ENCODE results near the gene TLL2. TPM values are rescaled to one million over a fixed set of nuclear protein-coding genes. Genes with fewer than 3 reads are reported as not detected.

Gene TLL2
- total RNA-seq, 1 experiment from 2014 or later, result 0.11 TPM

GRCh38 chr10:96360766-96361165 lies 153.0 kb downstream of the TLL2 start:
- H3K9me3 ChIP-seq (ENCODE audit: low read depth, low read length, poor library complexity, severe bottlenecking), result no peaks in the 10 kb centered on the region
- TF ChIP-seq CTCF (conservative IDR thresholded peaks at IDR 0.05; ENCODE audit: low read depth, low read length) (no peak), EZH2 (IDR thresholded peaks at IDR 0.05; ENCODE audit: borderline replicate concordance, low read depth, low read length, poor library complexity, severe bottlenecking) (no peak)
- intact Hi-C loops (cut with micrococcal nuclease; ENCODE audit: unreplicated experiment), result no loop called here
- POLR2A ChIA-PET (ENCODE audit: low non-redundant PET), result no interaction called here
- peaks cover 23% of the 10 kb centered on the region for H3K27me3 ChIP-seq (replicated peaks; ENCODE audit: insufficient read depth, low read depth, low read length, poor library complexity)
- H3K36me3 ChIP-seq (ENCODE audit: insufficient read depth, low read length, poor library complexity, severe bottlenecking), result no peaks in the 10 kb centered on the region
- H3K4me3 ChIP-seq (ENCODE audit: low read depth, low read length, poor library complexity, severe bottlenecking), result no peak overlapping the region
- CTCF ChIA-PET, result no interaction called here
- no peak overlapping the region for H3K27ac ChIP-seq (ENCODE audit: low read depth, low read length, poor library complexity, severe bottlenecking)
- no TSS peak for BruUV-seq (replicated peaks)
- H3K4me1 ChIP-seq (ENCODE audit: insufficient read depth, low read length, poor library complexity, severe bottlenecking), result no peaks in the 10 kb centered on the region
- DNase-seq (ENCODE audit: low spot score), result no peak

GRCh38 chr10:96360331-96360730 lies 153.4 kb downstream of the TLL2 start:
- no TSS peak for BruUV-seq (replicated peaks)
- Histone ChIP-seq H3K36me3 (ENCODE audit: insufficient read depth, low read length, poor library complexity, severe bottlenecking) (no peaks in the 10 kb centered on the region), H3K4me1 (ENCODE audit: insufficient read depth, low read length, poor library complexity, severe bottlenecking) (no peaks in the 10 kb centered on the region), H3K27me3 (replicated peaks; ENCODE audit: insufficient read depth, low read depth, low read length, poor library complexity) (peaks cover 23% of the 10 kb centered on the region), H3K4me3 (ENCODE audit: low read depth, low read length, poor library complexity, severe bottlenecking) (no peak overlapping the region), H3K9me3 (ENCODE audit: low read depth, low read length, poor library complexity, severe bottlenecking) (no peaks in the 10 kb centered on the region), H3K27ac (ENCODE audit: low read depth, low read length, poor library complexity, severe bottlenecking) (no peak overlapping the region)
- ChIA-PET POLR2A (ENCODE audit: low non-redundant PET) (no interaction called here), CTCF (no interaction called here)
- no peak for TF ChIP-seq EZH2 (IDR thresholded peaks at IDR 0.05; ENCODE audit: borderline replicate concordance, low read depth, low read length, poor library complexity, severe bottlenecking)
- TF ChIP-seq CTCF (conservative IDR thresholded peaks at IDR 0.05; ENCODE audit: low read depth, low read length), result no peak
- no peak for DNase-seq (ENCODE audit: low spot score)
- intact Hi-C loops (cut with micrococcal nuclease; ENCODE audit: unreplicated experiment), result no loop called here

- intact Hi-C loops (cut with micrococcal nuclease; ENCODE audit: unreplicated experiment), result no loop called here
- no peak overlapping the region for H3K27ac ChIP-seq (ENCODE audit: low read depth, low read length, poor library complexity, severe bottlenecking)
- no peaks in the 10 kb centered on the region for H3K4me1 ChIP-seq (ENCODE audit: insufficient read depth, low read length, poor library complexity, severe bottlenecking)
- ChIA-PET POLR2A (ENCODE audit: low non-redundant PET) (no interaction called here), CTCF (no interaction called here)
- no TSS peak for BruUV-seq (replicated peaks)
- TF ChIP-seq CTCF (conservative IDR thresholded peaks at IDR 0.05; ENCODE audit: low read depth, low read length) (no peak), EZH2 (IDR thresholded peaks at IDR 0.05; ENCODE audit: borderline replicate concordance, low read depth, low read length, poor library complexity, severe bottlenecking) (no peak)
- no peak overlapping the region for H3K4me3 ChIP-seq (ENCODE audit: low read depth, low read length, poor library complexity, severe bottlenecking)
- no peak for DNase-seq (ENCODE audit: low spot score)
- H3K27me3 ChIP-seq (replicated peaks; ENCODE audit: insufficient read depth, low read depth, low read length, poor library complexity), result peaks cover 23% of the 10 kb centered on the region
- no peaks in the 10 kb centered on the region for H3K36me3 ChIP-seq (ENCODE audit: insufficient read depth, low read length, poor library complexity, severe bottlenecking)
- H3K9me3 ChIP-seq (ENCODE audit: low read depth, low read length, poor library complexity, severe bottlenecking), result no peaks in the 10 kb centered on the region
These were observed 154.1 kb downstream of the TLL2 start for GRCh38 chr10:96359616-96360015.
